Limb (tissue), 2 donors: ENCODE results near the gene DDX41.
A peak's percentile ranks its signal among the peaks of the same experiment; 100 is the strongest.

Source experiments
- DNase-seq, 2 donors: peaks; one replicate each; pipeline ENCODE4 v3.0.0-alpha.2; 2016; ENCODE audit errors: extremely low spot score in 2 of 2

Gene DDX41

GRCh38 chr5:177513500-177513899 lies 3.3 kb downstream of the DDX41 start:
- DNase-seq: no peak

DNA sequence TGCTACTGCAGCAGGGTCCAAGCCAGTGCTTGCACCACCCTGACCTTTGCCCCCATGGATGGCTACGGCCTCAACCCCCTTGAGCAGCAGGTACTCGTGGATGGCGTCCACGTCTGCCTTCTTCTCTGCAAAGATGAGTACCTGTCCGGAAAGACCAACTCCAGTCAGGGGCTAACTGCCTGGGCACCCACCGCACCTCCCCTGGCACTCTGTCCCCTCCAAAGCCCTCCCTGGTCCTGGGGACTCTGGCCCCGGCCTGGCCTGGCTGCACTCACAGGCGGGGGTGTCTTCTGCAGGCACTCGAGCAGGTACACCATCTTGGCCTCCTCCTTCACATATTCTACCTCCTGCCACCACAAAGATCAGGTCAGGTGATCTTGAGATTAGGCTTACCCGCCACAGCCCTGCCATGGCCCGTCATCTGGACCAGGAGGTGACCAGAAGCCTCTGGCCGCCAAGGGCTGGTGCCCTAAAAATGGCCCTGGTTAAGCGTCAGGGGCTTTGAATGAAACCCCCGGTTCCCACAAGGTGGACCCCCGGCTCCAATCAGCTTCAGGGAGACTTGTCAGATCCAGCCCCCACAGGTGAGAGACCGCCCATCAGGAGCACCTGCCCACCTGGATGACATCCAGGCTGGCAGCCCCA lies 3.9 kb downstream of the DDX41 start:
- no peak for DNase-seq

- no peak for DNase-seq
Measured at GRCh38 chr5:177511796-177512675, 4.7 kb downstream of the DDX41 start.

DNA sequence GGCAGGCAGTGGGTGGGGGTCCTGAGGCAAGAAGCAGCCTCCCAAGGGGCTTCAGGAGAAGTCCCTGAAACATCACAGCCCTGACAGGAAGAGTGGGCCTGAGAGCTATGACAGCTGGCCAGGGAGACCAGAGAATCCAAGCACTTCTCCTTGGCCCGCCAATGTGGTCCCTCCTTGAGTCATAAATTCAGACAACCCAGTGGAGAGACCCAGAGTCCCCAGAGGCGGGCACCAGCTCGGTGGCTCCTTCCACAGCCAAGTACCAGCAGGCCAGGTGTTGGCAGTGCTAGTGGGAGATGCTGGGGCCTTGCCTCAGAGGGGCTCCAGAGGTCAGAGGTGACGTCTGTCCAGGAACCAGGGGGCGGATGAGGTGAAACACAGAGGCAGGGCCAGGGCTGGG lies 5.6 kb downstream of the DDX41 start:
- DNase-seq: no peak

- no peak for DNase-seq
Measured at GRCh38 chr5:177510567-177511053, 6.2 kb downstream of the DDX41 start.

DNA sequence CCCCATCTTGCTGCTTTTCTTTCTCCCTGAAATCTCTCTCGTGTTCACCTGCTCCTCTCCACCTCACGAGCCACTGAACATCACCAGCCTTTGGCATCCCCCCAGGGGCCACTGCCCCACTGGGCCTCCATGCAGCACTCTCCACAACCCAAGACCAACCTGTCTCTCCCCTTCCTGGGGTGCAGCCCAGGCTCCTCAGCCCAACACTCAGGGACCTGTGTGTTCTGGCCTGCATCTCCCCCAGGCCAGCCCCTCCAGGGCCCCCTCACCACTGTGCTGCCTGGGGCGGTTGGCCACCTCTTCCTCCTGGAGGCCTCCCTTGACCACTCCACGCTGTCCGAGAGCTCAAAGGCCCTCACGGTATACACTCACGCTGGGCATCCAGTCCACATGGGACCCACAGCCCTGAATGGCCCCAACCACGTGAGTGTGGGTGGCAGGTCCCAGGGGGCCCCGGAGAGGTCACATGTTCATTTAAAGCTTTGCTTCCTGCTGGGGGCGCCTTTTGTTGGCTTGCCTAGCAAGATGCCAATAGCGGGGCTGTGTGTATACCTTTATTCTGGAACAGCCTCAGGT lies 6.7 kb downstream of the DDX41 start:
- no peak for DNase-seq

DNA sequence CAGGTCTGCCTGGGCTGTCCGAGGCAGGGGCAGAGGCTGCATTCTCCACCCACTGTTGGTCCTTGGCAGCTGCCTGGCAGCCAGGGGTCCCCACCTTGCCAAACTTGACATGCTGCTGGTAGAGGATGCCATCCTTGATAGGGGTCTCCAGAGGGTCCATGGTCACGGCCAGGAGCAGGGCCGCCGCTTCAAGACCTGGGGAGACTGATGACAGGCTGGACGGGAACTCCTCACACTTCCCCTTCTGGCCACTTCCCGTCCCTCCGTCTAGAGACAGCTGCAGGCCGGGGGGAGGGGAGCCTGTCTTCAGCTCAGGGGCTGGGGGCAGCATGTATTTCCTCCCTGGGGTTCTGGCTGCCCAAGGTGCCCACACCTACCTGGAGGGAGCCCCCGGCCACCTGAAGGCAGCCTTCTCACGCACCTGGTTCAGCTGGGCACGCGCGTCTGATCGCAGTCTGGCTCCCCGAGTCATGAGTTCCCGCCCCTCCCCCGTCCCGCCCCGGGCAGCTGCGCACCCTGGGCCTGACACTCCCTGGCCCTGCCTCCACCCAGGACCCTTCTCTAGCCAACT lies 7.3 kb downstream of the DDX41 start, which contains the start of gene DOK3:
TSS of gene DOK3 (minus strand) at position 446 of the 571 bp plus-strand sequence. CDS start at position 160, 286 bp downstream.
- DNase-seq: no peak

DNA sequence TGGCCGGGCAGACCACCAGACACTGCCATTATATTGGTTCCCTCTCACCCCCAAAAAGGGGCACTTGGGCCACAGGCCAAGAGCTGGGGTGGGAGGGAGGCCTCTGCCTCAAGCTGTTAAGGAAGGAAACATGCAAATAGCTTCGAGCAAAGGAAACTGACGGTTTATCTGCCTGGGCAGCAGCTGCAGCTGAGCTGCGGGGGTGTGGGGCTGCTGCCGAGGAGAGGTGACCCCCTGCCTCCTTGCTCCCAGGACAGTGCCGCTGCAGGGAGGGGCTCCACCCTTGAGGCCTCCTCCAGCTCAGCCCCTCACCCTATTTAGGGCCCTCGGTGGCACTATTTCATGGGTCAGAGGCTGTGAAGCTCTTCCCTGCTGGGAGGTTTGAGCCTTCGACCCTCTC lies 7.9 kb downstream of the DDX41 start:
- no peak for DNase-seq

DNA sequence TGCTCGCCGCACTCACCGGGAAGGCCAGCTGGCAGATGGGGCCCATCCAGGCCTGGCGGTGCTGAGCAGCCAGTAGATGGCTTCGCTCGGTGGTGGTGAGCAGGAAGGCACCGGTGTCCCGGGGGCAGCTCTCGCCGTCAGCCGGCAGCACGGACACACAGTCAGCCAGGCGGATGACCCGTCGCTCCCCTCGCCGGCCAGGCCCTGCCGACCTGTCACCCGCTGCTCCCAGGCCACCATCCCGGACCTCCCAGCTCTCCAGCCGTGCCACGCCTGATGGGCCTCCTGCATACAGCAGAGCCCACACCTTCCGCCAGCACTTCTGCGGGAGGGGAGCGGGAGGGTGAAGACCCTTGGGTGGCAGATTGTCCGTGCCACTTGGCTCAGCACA lies 8.5 kb downstream of the DDX41 start:
- DNase-seq: no peak

DNA sequence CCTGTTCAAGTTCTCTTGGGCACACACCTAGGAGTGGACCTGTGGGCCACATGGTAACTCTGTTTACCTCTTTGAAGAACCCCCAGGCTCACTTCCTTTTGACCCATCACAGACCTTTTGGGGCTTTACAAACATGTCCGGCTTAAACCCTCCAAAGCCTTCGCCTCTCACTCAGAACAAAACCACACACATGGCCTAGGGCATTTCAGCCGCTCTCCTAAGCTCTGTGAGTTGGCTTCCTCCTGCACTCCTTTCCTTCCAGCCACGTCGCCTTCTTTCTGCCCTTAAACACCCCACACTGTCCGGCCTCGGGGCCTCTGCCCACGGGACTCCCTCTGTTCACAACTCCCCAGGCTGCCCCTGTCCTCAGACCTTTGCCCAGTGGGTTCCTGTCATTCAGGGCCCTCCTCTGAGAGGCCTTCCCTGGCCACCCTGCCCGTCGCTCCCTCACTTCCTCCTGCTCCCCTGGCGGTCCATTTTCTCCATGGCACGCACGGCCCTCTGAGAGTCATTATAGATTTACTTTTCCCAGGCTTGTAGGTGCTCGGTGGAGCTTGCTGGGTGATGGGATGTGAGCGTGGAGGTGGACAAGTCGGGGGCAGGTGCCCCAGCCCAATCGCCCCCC lies 9.1 kb downstream of the DDX41 start:
- DNase-seq: no peak

- no peak for DNase-seq
Measured at GRCh38 chr5:177507165-177507564, 9.6 kb downstream of the DDX41 start.

DNA sequence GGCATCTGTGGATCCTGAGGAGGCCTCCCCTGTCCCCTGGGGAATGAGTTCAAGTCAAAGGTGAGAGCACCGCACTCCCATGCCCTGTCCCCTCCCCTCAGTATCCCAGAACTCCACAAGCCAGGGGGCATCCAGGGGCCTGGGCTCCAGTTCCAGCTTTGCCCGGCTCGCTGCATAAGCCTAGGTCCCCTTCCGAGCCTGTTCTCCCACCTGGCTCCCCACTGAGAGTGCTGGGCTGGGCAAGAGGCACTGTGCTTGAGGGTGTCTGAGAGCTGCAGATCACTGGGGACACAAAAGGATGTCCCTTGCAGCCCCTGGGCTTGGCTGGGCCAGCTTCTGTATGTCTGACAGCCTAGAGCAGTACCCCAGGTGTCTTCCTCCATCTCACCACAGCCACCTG lies 11.7 kb downstream of the DDX41 start:
- DNase-seq: no peak

DNA sequence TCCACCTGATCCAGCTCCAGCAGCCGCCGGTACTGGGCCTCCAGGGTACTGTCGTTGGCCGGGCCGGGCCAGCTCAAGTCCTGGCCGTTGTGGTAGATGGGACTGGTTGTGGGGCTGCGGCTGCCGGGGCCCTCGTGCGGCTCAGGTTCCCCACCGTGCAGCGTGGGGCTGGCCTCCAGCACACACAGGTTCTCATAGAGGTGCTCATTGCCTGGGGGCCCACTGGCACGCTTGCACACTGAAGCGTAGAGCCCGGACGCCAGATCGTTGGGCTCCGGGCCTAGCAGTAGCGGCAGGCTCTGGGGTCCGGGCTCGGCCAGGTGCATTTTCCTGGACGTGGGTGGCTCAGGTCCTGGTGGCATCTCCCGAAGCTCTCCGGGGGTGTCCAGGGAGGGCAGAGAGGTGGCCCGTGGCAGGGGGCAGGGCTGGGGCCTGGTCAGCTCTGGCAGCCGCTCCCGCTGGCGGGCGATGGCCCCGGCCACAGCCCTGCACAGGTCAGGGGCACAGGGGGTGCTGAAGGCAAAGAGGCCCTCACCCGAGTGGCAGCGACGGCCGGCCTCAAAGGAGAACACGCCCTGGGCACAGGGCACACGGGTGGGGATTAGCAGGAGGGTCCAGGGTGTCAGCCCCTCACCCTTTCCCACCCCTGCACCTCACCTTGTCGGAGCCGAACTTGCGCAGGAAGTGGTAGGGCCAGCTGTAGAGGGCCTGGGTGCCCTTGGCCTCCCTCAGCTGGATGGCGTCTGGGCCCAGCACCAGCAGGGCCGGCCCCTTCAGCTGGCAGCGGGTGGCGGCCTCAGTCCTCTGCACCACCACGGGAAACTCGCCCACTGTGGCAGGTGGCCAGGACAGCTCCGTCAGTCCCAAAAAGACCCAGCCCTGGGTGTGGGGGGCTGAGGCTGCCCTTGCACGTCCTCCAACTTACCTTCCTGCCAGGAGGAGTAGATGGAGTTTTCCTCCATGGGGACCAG lies 12.4 kb downstream of the DDX41 start:
- no peak for DNase-seq

- DNase-seq: no peak
Measured at GRCh38 chr5:177503351-177504085, 13.2 kb downstream of the DDX41 start.

DNA sequence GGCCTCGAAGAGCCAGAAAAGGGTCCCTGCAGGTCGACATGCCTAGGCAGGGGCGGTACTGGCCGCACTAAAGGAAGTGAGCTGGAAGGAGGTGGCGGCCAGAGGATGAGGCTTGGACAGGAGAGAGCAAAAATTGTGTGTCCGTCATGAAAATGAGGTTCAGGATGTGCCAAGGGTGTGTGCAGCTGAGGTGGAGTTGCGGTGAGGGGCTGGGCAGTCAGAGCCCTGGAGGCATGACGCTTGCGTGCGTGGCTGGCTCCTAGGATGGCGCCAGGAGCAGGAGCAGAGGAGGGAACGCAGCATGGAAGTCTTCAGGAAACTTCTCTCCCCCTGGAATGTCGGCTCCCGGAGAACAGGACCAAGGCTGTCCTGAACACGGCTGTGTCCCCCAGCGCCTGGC lies 13.9 kb downstream of the DDX41 start:
- no peak for DNase-seq

DNA sequence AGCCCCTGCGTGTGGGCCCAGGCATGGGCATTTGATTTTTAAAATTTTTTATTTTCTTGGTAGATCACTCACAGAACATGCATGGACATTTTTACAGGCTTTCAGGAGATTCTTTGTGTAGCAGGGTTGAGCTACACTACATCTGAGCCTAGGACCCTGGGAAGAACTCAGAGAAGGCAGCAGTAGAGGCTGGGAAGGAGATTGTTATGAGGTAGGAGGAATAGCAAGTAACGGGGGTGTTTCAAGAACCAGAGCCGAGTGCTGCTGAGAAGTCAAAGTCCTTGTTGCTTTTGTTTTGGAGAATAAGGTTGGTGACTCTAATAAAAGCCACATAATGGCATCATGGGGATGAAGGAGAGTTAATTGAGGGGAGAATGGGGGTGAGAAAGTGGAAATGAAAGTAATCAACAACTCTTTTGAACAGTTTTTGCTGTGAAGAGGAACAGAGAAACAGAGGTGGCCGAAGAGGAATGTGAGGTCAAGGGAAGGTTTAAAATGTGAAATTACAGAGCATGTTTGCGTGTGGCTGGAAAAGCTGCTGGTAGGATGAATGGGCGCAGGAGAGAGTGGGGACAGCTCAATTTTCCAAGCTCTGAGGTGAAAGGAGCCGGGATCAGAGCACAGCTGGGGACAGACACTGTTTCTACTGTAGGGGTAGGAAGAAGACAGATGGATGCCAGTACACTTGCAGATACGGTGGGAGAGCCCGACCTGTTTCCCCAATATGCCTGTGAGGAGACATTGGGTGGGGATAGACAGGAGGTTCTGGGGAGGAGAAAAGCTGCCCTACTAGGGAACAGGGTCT lies 14.7 kb downstream of the DDX41 start:
- no peak for DNase-seq

DNA sequence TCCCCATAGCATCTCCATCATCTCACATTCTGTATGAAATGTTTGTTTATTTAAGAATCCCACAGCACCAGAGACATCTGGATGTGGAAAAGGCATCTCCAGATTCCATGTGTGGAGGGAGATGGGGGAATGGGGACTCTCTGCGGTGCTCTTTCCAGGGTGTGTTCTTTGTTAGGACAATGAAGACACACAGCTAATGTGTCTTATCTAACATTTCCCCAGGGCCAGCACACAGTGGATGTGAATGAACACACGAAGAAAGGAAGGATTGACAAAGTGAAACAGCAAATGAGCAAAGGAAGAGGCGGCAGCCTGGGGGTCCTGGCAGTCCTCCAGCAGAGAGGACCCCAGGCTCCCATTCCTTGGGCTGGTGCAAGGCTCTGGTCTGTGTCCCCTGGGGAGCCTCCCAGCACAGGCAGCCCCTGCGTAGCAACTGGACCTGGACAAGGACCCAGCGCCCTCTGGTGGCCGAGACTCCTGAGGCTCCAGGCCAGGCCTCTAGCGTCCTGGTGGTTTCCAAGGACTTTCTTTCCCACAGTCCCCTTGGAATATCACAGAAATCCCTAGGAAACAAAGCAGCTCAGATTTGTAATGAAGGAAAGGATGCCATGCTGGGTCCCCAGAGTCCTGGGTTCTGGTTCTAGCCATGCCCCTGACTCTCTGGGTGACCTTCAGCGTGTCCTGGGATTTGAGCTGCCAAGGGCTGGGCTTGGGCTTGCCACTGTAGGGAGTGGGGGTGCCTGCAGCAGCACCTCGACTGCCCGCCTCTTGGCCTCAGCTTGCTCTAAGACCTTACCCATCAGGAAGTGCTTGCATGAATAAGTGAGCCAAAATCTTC lies 15.9 kb downstream of the DDX41 start:
- DNase-seq: peak; percentile 82 to 92

- DNase-seq: no peak
Measured at GRCh38 chr5:177499842-177500241, 16.9 kb downstream of the DDX41 start.
